Measurements from ENCODE around the gene SPINK4.

DNA sequence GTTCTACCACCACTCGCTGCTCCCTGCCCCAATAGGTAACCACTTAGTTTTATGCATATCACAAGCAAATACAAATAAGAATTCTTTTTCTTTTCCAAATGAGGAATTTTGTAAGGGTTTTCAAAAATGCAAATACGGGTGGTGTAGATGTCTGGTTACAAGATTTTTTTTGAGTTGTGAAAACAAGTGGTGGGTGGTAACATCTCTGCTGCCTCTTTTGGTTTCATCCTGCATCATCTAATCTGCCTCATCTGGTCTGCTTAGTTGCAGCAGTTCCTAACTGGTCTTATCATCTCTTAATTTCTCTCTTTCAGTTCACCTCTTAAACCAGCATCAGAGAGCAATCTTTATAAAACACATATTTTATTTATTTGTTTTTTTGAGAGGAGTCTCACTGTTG lies 55.6 kb downstream of the SPINK4 start:
- TF ChIP-seq, protein P1, sequence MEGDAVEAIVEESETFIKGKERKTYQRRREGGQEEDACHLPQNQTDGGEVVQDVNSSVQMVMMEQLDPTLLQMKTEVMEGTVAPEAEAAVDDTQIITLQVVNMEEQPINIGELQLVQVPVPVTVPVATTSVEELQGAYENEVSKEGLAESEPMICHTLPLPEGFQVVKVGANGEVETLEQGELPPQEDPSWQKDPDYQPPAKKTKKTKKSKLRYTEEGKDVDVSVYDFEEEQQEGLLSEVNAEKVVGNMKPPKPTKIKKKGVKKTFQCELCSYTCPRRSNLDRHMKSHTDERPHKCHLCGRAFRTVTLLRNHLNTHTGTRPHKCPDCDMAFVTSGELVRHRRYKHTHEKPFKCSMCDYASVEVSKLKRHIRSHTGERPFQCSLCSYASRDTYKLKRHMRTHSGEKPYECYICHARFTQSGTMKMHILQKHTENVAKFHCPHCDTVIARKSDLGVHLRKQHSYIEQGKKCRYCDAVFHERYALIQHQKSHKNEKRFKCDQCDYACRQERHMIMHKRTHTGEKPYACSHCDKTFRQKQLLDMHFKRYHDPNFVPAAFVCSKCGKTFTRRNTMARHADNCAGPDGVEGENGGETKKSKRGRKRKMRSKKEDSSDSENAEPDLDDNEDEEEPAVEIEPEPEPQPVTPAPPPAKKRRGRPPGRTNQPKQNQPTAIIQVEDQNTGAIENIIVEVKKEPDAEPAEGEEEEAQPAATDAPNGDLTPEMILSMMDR (IDR thresholded peaks at IDR 0.05): no peak
- TF ChIP-seq POLR2A (IDR thresholded peaks at IDR 0.05): no peak
